GM12872 (cell line): Measurements from ENCODE around the gene RIPK1.

Experiments used
- CTCF ChIP-seq: IDR thresholded peaks from 3 replicates; pipeline ENCODE4 v1.5.1; 2011; ENCODE audit warnings: low read depth, mild to moderate bottlenecking, low read length, moderate library complexity; ENCODE audit not compliant: insufficient read depth

RIPK1 gene

GRCh38 chr6:3057063-3057770 lies 11.1 kb upstream of the RIPK1 start:
- TF ChIP-seq CTCF = no peak

- no peak for TF ChIP-seq CTCF
These were observed 9.3 kb upstream of the RIPK1 start for GRCh38 chr6:3058957-3059356.

GRCh38 chr6:3061501-3061941 lies 6.8 kb upstream of the RIPK1 start:
- no peak for TF ChIP-seq CTCF

- no peak for TF ChIP-seq CTCF
These were observed 4.3 kb upstream of the RIPK1 start for GRCh38 chr6:3063733-3064700.

GRCh38 chr6:3071568-3071967 lies 3.3 kb downstream of the RIPK1 start:
- no peak for TF ChIP-seq CTCF

GRCh38 chr6:3072798-3073197 lies 4.5 kb downstream of the RIPK1 start:
- no peak for TF ChIP-seq CTCF

- TF ChIP-seq CTCF = no peak
These were observed 5.1 kb downstream of the RIPK1 start for GRCh38 chr6:3073382-3073781.
